HepG2 (cell line): Measurements from ENCODE around the gene IQCM. TPM values are rescaled to one million over a fixed set of nuclear protein-coding genes. Genes with fewer than 3 reads are reported as not detected.

Source experiments
- ATAC-seq: fragments of 200-7000 bp; cut with Tn5 transposase; 3 replicates; pipeline ENCODE4 v1.9.1; 2020; ENCODE audit warnings: mild to moderate bottlenecking, moderate library complexity
- BruUV-seq: library from RNA; stranded (reverse); fragments of 400-500 nt; replicated peaks from 2 replicates; lab custom pipeline; 2021; lab: Mats Ljungman, UMichigan
- CTCF ChIA-PET: fragments of 300-600 bp; formaldehyde crosslinking; extraction: SDS; loops from one replicate; lab custom pipeline; 2021; ENCODE audit warnings: low total read pairs, inconsistent platforms, low intra/inter-chr PET ratio; lab: Yijun Ruan, JAX
- POLR2A ChIA-PET: fragments of 350-600 bp; sonication (Branson Sonifier 250); formaldehyde crosslinking; loops from one replicate; lab custom pipeline; 2020; ENCODE audit warnings: antibody characterized with exemption, inconsistent platforms; lab: Yijun Ruan, JAX
- DNase-seq: peaks from one replicate; pipeline ENCODE4 v3.0.0-alpha.2; 2015; ENCODE audit warnings: low spot score
- FAIRE-seq: peaks from 3 replicates; lab custom pipeline; 2011; peaks lifted over from hg19 to GRCh38; lab: Jason Lieb, UNC
- H2AFZ ChIP-seq: one replicate; pipeline ENCODE4 v1.6.1; 2011; ENCODE audit warnings: low read length, inconsistent platforms
- H3K27ac ChIP-seq: fragments of 300-600 bp; 3 replicates; pipeline ENCODE4 v1.8.0; 2011; ENCODE audit warnings: mixed run types, mild to moderate bottlenecking, mixed read lengths, low read length, inconsistent platforms; ENCODE audit not compliant: insufficient read depth; ENCODE audit errors: extremely low read length
- H3K27me3 ChIP-seq, 2 experiments: fragments of 200-600 bp in 1 of 2; 2 replicates in 1 of 2; 3 replicates in 1 of 2; pipeline versions ENCODE4 v1.6.0 to v1.8.0; 2011; ENCODE audit warnings: low read length in 2 of 2, mild to moderate bottlenecking in 2 of 2, moderate library complexity in 2 of 2, inconsistent platforms in 1 of 2; ENCODE audit not compliant: insufficient read depth in 2 of 2, control insufficient read depth in 1 of 2
- H3K36me3 ChIP-seq, 2 experiments: fragments of 200-600 bp in 1 of 2; replicated peaks in 1 of 2; 2 replicates in 1 of 2; 3 replicates in 1 of 2; pipeline versions ENCODE4 v1.5.1 to v1.8.0; 2011; ENCODE audit warnings: low read length in 2 of 2, inconsistent platforms in 1 of 2; ENCODE audit not compliant: insufficient read depth in 2 of 2, control insufficient read depth in 1 of 2
- H3K4me1 ChIP-seq: 2 replicates; pipeline ENCODE4 v1.5.1; 2012; ENCODE audit warnings: low read length, inconsistent platforms; ENCODE audit not compliant: insufficient read depth
- H3K4me2 ChIP-seq: 2 replicates; pipeline ENCODE4 v1.6.0; 2011; ENCODE audit warnings: low read depth, low read length, inconsistent platforms
- H3K4me3 ChIP-seq, 3 experiments: fragments of 200-600 bp in 1 of 3; sonication (generic), shearing (Covaris generic) in 1 of 3; replicated peaks in 1 of 3; 2 replicates each; pipeline ENCODE4 v1.5.1; 2011 to 2016; ENCODE audit warnings: low read length in 3 of 3, inconsistent platforms in 2 of 3, low read depth in 2 of 3, mild to moderate bottlenecking in 2 of 3, control low read depth in 1 of 3, mixed read lengths in 1 of 3; ENCODE audit not compliant: insufficient read depth in 1 of 3
- H3K79me2 ChIP-seq: one replicate; pipeline ENCODE4 v1.6.1; 2011; ENCODE audit warnings: low read length, inconsistent platforms; ENCODE audit not compliant: insufficient read depth
- H3K9ac ChIP-seq: 2 replicates; pipeline ENCODE4 v1.6.0; 2011; ENCODE audit warnings: mild to moderate bottlenecking, low read depth, low read length, inconsistent platforms; ENCODE audit not compliant: insufficient read depth
- H3K9me3 ChIP-seq: 2 replicates; pipeline ENCODE4 v1.5.1; 2012; ENCODE audit warnings: mild to moderate bottlenecking, low read length
- H4K20me1 ChIP-seq: 2 replicates; pipeline ENCODE4 v1.6.0; 2011; ENCODE audit warnings: inconsistent platforms, mild to moderate bottlenecking, low read length, moderate library complexity; ENCODE audit not compliant: insufficient read depth
- CTCF ChIP-seq: sonication (generic); formaldehyde crosslinking; IDR thresholded peaks from 2 replicates; pipeline ENCODE4 v1.5.0; 2020; ENCODE audit warnings: mild to moderate bottlenecking, missing genetic modification reagents, moderate library complexity
- FOXA1 ChIP-seq, 2 experiments: fragments of 450-650 bp in 1 of 2; sonication (generic) in 1 of 2; formaldehyde crosslinking in 1 of 2; IDR thresholded peaks; 2 replicates each; pipeline versions ENCODE4 v1.4.0 to v1.6.1; 2016 to 2020; ENCODE audit warnings: missing genetic modification reagents in 1 of 2
- HNF4A ChIP-seq: sonication (generic); formaldehyde crosslinking; IDR thresholded peaks from 2 replicates; pipeline ENCODE4 v1.4.0; 2020; ENCODE audit warnings: missing genetic modification reagents
- RAD51 ChIP-seq: fragments of 450-650 bp; IDR thresholded peaks from 2 replicates; pipeline ENCODE4 v1.6.1; 2016; ENCODE audit warnings: borderline replicate concordance
- STAG1 ChIP-seq: sonication (generic); formaldehyde crosslinking; IDR thresholded peaks from 2 replicates; pipeline ENCODE4 v1.4.0; 2020; ENCODE audit warnings: missing genetic modification reagents
- ZNF614 ChIP-seq: IDR thresholded peaks from 2 replicates; pipeline ENCODE4 v1.6.1; 2018; ENCODE audit warnings: missing biosample characterization, missing genetic modification reagents, inconsistent platforms, borderline replicate concordance
- ZNF883 ChIP-seq: sonication (generic); formaldehyde crosslinking; IDR thresholded peaks from 2 replicates; pipeline ENCODE4 v1.5.1; 2020; ENCODE audit warnings: mild to moderate bottlenecking, missing genetic modification reagents; ENCODE audit errors: not compliant biosample characterization
- WGBS: methylation state at CpG from one replicate; pipeline ENCODE4 v1.1.6; 2017; ENCODE audit warnings: low lambda C conversion rate; 5-methylcytosine and 5-hydroxymethylcytosine counted together
- in situ Hi-C: cut with HindIII; loops from 2 replicates; pipeline ENCODE4 v1.10.0; 2017; ENCODE audit warnings: low pct_unique_long_range_greater_than_20kb; ENCODE audit not compliant: extremely low pct_ligation_motif_present
- intact Hi-C: fragments of 100-400 bp; cut with micrococcal nuclease; formaldehyde crosslinking; loops from one replicate; pipeline ENCODE4 v1.10.0; 2022; ENCODE audit not compliant: unreplicated experiment
- polyA plus RNA-seq, 8 experiments: library from polyadenylated mRNA; depleted of rRNA in 3 of 8; stranded (reverse) in 7 of 8; unstranded in 1 of 8; fragments of >200 nt; fragmentation: Illumina TruSeq in 4 of 8; extraction: Trizol in 4 of 8; gene quantifications; 2 replicates each; pipeline versions ENCODE4 v1.2.1 to v1.2.3, GENCODE V29; 2011 to 2016; ENCODE audit warnings: low read depth in 4 of 8, missing spikeins in 1 of 8, mixed read lengths in 1 of 8; ENCODE audit not compliant: insufficient read depth in 1 of 8
- total RNA-seq, 5 experiments: library from RNA; depleted of rRNA; stranded (reverse); fragments of >200 nt; fragmentation: Illumina TruSeq; extraction: Trizol; gene quantifications; 2 replicates each; pipeline ENCODE4 v1.2.3, GENCODE V29; 2016; ENCODE audit warnings: low read depth in 1 of 5

Gene IQCM
- total and polyA plus RNA-seq, 2 of the 13 experiments (the other 11 are each of a cell fraction or from before 2014, with no cell fraction given) = not detected

DNA sequence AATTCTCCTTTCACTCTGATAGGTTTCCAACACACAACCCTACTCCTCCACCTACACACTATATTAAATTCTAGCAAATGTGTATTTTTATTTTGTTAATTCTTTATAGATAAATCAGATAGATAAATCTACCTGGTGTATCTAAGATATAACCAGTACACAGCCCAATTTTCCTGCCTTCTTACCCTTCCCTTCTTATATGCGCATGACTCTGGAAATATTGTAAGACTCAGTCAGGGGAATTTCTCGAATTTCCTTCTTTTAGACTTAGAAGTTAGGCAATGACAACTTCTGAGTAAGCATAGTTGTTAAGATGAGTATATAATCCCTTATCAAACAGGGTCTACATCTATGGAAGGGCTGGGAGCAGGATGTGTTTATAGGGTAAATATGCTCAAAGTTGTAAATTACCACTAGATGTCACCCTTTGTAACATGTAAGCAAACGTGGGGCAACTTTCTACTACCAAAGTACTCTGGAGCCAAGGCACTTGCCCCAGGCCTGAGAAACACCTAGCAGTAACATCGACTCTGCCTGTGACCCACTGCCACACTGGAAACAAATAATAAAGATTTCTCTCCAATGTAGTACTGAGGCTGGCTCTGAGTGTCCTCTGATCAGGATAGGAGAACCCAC lies 444.7 kb downstream of the IQCM start:
- H3K9ac ChIP-seq = no peak overlapping the region
- TF ChIP-seq STAG1 (CRISPR knock-in tag) (peak; percentile 57), RAD51 (no peak), CTCF (peak; percentile 47), FOXA1 (IDR thresholded peaks at IDR 0.05) (no peak), FOXA1 (CRISPR knock-in tag; IDR thresholded peaks at IDR 0.05) (0 out of 2 replicates have a peak, but pooled peaks have one; percentile 6)
- intact Hi-C loops = loop anchor here (5.0 kb wide), 1 partner anchor 181 kb away; no protein-coding TSS in a partner anchor
- H3K4me3 ChIP-seq = no peak overlapping the region
- no peak overlapping the region for H3K27ac ChIP-seq
- no peak overlapping the region for H2AFZ ChIP-seq
- H3K27me3 ChIP-seq = no peaks in the 10 kb centered on the region
- BruUV-seq = no TSS peak
- H4K20me1 ChIP-seq = no peaks in the 10 kb centered on the region
- ATAC-seq (peak; percentile 80), FAIRE-seq (peak; percentile 43), DNase-seq (peak; percentile 34)
- in situ Hi-C loops = loop anchor here (10.0 kb wide), 1 partner anchor 524 kb away; no protein-coding TSS in a partner anchor
- no peak overlapping the region for H3K4me2 ChIP-seq
- CTCF ChIA-PET = interaction anchor here (1.3 kb wide), 1 partner anchor 527 kb away, joined by 10 read pairs; no protein-coding TSS in a partner anchor
- POLR2A ChIA-PET = no interaction called here
- H3K9me3 ChIP-seq = no peaks in the 10 kb centered on the region
- no peaks in the 10 kb centered on the region for H3K4me1 ChIP-seq
- no peaks in the 10 kb centered on the region for H3K79me2 ChIP-seq
- 23% methylated on average over 4 of the region's 4 CpGs for WGBS
- no peaks in the 10 kb centered on the region for H3K36me3 ChIP-seq

- Histone ChIP-seq H3K36me3 (no peaks in the 10 kb centered on the region), H2AFZ (no peak overlapping the region), H3K4me2 (no peak overlapping the region), H3K27me3 (no peaks in the 10 kb centered on the region), H3K9me3 (no peaks in the 10 kb centered on the region), H3K4me3 (no peak overlapping the region), H3K9ac (no peak overlapping the region)
- intact Hi-C loops = loop anchor here (5.0 kb wide), 1 partner anchor 182 kb away; no protein-coding TSS in a partner anchor
- in situ Hi-C loops = loop anchor here (10.0 kb wide), 1 partner anchor 525 kb away; no protein-coding TSS in a partner anchor
- ChIA-PET POLR2A (no interaction called here), CTCF (interaction anchor here (1.3 kb wide), 1 partner anchor 528 kb away, joined by 10 read pairs; no protein-coding TSS in a partner anchor)
- DNase-seq = peak; percentile 0
- WGBS = 2% methylated on average over 3 of the region's 3 CpGs
- no TSS peak for BruUV-seq
- TF ChIP-seq ZNF614 (CRISPR knock-in tag) (no peak), HNF4A (CRISPR knock-in tag) (peak; percentile 16; the same call in 1 of the 2 replicates), ZNF883 (CRISPR knock-in tag) (no peak)
- TF ChIP-seq, all 625 proteins: peak for 1
- FAIRE-seq (no peak), ATAC-seq (no peak; the same call in 2 of the 3 replicates)
- Histone ChIP-seq H4K20me1 (no peaks in the 10 kb centered on the region), H3K79me2 (no peaks in the 10 kb centered on the region), H3K27ac (no peak overlapping the region), H3K4me1 (no peaks in the 10 kb centered on the region)
Observed at GRCh38 chr4:149370002-149370401, 445.6 kb downstream of the IQCM start.
